Measurements from ENCODE around the gene CAV3.
"Not testable (repeated sequence)": the region's sequence is repeated elsewhere in the genome, so short reads cannot be mapped to it uniquely, and the experiment has no call there.

Gene CAV3

DNA sequence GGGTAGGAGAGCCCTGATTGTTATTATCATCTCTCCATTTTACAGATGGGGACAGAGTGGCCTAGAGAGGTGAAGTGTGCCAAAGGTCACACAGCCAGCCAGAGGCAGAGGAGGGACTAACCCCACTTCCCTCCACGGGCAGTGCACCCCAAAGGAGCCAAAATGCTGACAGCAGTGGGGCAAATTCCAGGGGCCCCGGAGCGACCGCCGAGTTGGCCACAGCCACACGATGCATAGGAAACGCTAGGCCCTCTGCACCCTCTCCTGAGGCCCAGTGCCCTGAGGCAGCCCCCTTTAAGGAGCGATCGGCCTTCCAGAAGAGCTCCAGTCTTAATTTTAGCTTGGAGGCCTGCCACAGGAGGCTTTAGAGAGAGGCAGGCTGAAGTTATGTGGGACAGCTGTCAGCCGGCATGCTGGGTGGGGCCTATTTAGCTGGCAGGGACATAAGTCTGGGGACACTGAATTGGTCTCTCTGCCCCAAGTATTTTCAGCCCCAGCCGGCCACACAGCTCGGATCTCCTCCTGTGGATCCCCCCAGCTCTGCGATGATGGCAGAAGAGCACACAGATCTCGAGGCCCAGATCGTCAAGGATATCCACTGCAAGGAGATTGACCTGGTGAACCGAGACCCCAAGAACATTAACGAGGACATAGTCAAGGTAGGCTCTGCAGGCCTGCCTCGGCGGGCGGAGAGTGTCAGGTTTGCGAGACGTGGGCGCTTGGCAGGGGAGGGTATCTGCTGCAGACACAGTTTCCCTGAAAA lies at the start of gene CAV3:
CAV3 (plus strand) TSS at position 471 of the 763 bp plus-strand sequence; CDS start at position 546, 75 bp downstream.
- no peak for DNase-seq

- DNase-seq: not testable (repeated sequence)
Measured at GRCh38 chr3:8684992-8685391, 48.6 kb upstream of the CAV3 start.

DNA sequence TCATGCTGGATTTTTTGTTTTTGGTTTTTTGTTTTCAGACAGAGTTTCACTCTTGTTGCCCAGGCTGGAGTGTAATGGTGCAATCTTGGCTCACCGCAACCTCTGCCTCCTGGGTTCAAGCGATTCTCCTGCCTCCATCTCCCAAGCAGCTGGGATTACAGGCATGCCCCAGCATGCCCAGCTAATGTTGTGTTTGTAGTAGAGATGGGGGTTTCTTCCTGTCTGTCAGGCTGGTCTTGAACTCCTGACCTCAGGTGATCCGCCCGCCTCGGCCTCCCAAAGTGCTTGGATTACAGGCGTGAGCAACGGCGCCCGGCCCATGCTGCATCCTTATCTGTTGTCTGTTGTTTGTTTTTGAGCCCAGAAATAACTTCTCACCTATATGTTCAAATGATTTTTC lies 42.3 kb upstream of the CAV3 start:
- not testable (repeated sequence) for DNase-seq

GRCh38 chr3:8702560-8702959 lies 31.0 kb upstream of the CAV3 start:
- DNase-seq: no peak

DNA sequence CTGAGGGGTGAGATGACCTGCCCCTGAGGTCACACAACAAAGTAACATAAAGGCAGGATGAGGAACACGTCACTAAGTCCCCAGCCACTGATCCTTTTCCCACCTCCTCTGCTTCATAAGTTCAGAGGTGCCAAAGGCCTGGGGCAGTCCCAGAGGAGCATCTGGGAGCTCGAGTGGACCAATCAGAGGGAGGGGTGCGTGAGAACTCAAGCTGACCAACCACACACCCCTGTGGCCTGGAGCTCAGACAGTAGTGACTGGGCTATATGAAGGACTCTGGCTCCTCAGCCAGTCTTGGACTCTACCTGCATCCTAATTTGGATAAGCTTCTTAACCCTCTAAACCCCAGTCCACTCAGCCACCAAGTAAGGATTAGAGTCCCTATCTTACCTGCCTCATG lies 28.0 kb upstream of the CAV3 start:
- no peak for DNase-seq

GRCh38 chr3:8709287-8709686 lies 24.3 kb upstream of the CAV3 start:
- no peak for DNase-seq

GRCh38 chr3:8709801-8710507 lies 23.6 kb upstream of the CAV3 start:
- no peak for DNase-seq

GRCh38 chr3:8712045-8712907 lies 21.3 kb upstream of the CAV3 start:
- DNase-seq: no peak

GRCh38 chr3:8712908-8713255 lies 20.7 kb upstream of the CAV3 start:
- no peak for DNase-seq

GRCh38 chr3:8713901-8714759 lies 19.5 kb upstream of the CAV3 start:
- no peak for DNase-seq

GRCh38 chr3:8715757-8716156 lies 17.8 kb upstream of the CAV3 start:
- DNase-seq: not testable (repeated sequence)

DNA sequence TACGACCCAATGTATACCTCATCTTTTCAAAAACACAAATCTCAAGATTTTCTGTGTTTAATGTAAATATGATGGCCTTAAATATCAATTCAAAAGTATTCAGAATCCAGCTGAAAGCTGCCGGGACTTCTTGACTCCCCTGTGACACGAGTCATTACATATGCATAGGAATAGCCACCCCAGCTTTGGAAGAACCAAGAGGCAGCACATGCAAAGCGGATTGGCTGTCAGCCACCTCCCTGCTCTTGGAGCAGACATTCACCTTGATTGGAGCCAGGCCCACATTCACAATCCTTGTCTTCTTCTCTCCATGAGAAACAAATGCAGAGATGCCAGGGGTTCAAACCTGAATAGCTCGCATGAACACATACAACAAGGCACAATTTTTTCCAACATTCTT lies 10.8 kb upstream of the CAV3 start:
- no peak for DNase-seq

DNA sequence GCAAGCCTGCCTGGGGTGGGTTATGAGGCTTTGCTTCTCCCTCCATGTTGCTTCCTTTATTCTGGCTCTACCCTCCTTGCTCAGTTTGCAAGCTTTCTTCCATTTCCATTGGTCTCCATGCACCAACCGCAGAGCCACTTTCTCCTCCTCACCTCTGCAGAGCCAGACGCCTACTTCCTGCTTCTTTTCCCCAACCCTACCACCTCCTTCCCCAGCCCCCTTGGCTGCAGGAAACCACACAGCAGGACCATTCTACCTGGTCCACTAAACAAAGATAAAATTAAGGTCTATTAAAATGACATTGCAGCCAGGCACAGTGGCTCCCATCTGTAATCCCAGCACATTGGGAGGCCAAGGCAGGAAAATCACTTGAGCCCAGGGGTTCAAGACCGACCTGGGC lies 10.0 kb upstream of the CAV3 start:
- no peak for DNase-seq

DNA sequence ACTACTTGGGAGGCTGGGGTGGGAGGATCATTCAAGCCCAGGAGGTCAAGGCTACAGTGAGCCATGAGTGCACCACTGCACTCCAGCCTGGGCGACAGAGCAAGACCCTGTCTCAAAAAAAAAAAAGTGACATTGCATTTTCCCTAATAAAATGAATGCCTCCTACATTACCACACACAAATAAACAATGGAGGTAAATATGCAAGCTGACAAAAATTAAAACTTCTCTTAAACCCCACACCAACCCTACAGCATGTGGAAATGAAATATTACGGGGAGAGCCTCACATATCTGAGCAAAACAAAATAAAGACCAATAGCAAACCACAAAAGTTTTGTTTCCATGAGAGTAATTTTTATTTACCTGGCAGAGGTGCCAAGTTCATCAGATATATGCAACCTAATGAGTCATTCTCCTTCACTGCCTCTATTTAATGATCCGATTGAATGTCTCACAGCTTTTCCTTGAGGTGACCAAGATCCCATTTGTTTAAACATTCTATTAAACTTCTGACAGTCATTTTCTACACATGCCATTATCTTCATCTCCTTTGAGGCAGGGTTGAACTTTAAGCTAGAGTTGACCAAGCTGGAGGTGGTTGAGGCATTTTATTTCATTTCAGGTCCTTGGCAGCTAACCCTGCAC lies 9.4 kb upstream of the CAV3 start:
- no peak for DNase-seq

DNA sequence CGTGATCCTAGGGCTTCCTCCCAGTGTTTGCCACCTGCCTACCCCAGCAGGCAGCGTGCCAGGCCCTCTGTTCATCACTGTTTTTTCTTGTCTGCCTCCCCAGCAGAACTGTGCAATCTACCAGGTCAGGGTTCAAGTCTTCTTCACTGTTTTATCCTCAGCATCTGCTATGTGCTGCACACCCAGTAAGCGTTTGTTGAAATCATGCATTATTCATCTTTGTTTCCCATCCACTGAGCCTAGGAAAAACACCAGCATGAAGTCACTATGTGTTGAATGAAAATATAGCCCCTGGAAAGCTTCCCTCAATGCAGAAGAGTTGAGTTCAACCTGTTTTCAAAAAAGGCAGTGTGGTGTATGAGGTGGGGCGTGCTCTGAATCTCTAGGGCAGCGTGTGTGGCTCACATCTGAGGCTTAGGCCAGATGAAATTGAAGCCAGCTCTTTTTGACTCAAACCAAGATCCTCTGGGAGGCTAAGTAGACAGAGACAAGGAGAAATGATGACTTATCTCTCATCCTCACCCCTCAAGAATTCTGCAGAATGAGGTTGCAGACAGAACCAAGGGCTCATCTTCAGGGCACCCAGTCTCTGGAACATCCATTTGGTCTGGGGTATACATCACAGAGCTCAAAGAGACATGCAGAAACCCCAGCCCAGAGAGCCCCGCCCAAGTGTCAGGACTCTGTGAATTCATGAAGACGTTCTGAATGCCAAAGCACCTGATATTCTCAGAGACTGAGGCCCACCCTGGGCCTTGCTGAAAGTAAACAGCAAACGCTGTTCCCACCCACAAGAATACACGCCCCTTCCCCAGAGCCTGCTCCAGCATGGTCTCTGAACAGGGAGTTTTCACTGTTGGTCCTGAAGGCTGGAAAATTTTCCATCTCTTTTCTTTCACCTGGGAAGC lies 5.7 kb upstream of the CAV3 start:
- DNase-seq: no peak

DNA sequence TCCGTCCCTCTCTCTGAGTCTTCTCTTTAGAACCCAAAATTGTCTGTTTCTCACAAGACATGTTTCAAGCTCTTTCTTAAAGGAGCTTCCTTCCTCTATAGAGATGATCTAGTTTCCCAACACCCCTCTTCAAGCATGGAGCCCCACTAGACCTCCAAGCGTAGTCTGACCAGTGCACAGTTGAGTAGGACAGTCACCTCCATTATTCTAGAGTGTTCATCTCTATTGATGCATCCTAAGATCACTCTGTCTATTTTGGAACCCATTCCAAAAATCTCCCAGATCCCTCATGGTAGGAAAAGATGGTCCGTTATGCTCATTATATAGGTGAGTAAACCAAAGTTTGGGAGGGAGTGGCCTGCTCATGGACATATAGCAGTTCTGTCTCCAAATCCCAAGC lies 4.1 kb upstream of the CAV3 start:
- no peak for DNase-seq

DNA sequence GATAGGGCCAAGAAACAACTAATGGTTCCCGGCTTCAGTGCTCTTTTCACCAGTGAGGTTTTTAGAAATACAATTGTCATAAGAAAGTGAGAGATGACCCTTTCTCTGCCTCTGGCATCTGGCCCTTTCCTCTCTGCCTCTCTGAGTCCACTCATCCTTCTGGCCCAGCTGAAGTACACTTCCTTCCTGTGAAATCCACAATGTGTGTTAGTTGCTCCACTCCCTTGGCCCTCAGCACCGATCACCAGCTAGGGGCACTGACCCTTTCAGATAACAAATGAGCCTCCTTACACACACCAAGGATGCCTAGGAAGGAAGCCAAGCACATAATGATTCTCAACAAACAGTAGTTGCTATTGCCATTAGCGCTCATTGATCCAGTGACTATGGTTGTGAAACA lies 2.9 kb upstream of the CAV3 start:
- DNase-seq: no peak

DNA sequence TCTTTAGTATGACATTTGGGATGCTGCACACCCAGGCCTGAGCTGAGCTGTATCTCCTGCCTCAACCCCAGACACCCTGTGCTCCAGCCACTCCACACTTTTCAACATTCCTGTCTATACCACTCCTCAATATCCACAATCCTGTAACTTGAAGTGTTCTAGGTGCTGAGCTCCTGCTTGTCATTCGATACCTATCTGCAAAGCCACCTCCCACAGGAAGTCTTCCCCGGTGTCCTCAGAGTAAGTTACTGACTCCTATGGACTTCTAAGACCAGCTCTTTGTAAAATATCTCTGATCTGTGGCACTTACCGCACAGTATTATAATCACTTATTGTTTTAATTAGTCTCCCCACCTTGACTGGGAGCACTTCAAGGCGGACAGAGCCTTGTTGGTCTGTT lies 1.2 kb upstream of the CAV3 start:
- no peak for DNase-seq

GRCh38 chr3:8734137-8734878 lies 706 bp downstream of the CAV3 start:
- DNase-seq: no peak

DNA sequence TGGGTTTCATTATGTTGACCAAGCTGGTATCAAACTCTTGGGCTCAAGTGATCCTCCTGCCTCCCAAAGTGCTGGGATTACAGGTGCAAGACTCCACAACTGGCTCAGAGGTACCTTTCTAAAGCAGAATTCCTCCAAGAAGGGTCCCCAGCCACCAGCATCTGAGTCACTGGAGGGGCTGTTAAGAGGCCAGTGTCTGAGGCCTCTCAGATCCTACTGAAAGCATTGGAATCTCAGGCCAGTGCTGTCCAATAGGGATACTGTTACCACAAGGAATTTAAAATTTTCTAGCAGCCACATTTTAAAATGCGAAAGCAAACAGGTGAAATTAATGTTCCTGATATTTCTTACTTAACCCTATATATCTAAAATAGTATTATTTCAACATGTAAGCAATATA lies 1.3 kb downstream of the CAV3 start:
- no peak for DNase-seq

Measured in NCI-H187 treated with DMSO at 0.1 percent for 48 hours (cell line).